GM12878 (cell line): ENCODE data around the gene TACR2. TPM values are rescaled to one million over a fixed set of nuclear protein-coding genes. Genes with fewer than 3 reads are reported as not detected.
A peak's percentile ranks its signal among the peaks of the same experiment; 100 is the strongest.

ENCODE experiments used
- BCL11A ChIP-seq: IDR thresholded peaks from 2 replicates; pipeline ENCODE4 v1.6.1; 2011; ENCODE audit warnings: low read depth, low read length
- CBX3 ChIP-seq: fragments of 200-600 bp; sonication (generic); IDR thresholded peaks from 2 replicates; pipeline ENCODE4 v1.6.1; 2016; ENCODE audit warnings: low read depth, borderline replicate concordance
- CHD2 ChIP-seq: IDR thresholded peaks from 2 replicates; pipeline ENCODE4 v1.6.1; 2011; ENCODE audit warnings: low read depth, low read length, improper control_type of control experiment, borderline replicate concordance
- CREB1 ChIP-seq: IDR thresholded peaks from 2 replicates; pipeline ENCODE4 v1.6.1; 2012; ENCODE audit warnings: low read depth, mild to moderate bottlenecking, inconsistent platforms
- CUX1 ChIP-seq: IDR thresholded peaks from 2 replicates; pipeline ENCODE4 v1.6.1; 2012; ENCODE audit warnings: improper control_type of control experiment, low read depth, low read length; ENCODE audit not compliant: insufficient replicate concordance
- GATAD2B ChIP-seq: fragments of 450-650 bp; conservative IDR thresholded peaks from 2 replicates; pipeline ENCODE4 v1.6.1; 2017; ENCODE audit warnings: low read depth, mild to moderate bottlenecking, moderate library complexity
- TAF1 ChIP-seq: IDR thresholded peaks from 2 replicates; pipeline ENCODE4 v1.6.1; 2011; ENCODE audit warnings: mild to moderate bottlenecking, low read depth, low read length, borderline replicate concordance
- USF2 ChIP-seq: IDR thresholded peaks from 2 replicates; pipeline ENCODE4 v1.6.1; 2011; ENCODE audit warnings: low read depth, low read length, improper control_type of control experiment, borderline replicate concordance
- WRNIP1 ChIP-seq: IDR thresholded peaks from 2 replicates; pipeline ENCODE4 v1.6.1; 2011; ENCODE audit warnings: low read depth, low read length, improper control_type of control experiment, borderline replicate concordance
- polyA plus RNA-seq, 11 experiments: library from polyadenylated mRNA; depleted of rRNA in 4 of 11; unstranded in 6 of 11; stranded (reverse) in 5 of 11; fragments of >200 nt; fragmentation: Nextera tagmentation in 4 of 11; fragmentation: Illumina TruSeq in 1 of 11; extraction: Ambion mirVana in 4 of 11; extraction: Trizol in 1 of 11; gene quantifications; 1 replicate in 1 of 11; 2 replicates in 10 of 11; pipeline versions ENCODE4 v1.2.1 to v1.2.3, GENCODE V29; 2011 to 2016; ENCODE audit warnings: inconsistent platforms in 2 of 11, missing spikeins in 2 of 11, low read depth in 1 of 11
- total RNA-seq, 4 experiments: library from RNA; depleted of rRNA in 3 of 4; stranded (reverse); fragments of >200 nt in 3 of 4; fragmentation: Illumina TruSeq in 1 of 4; extraction: Trizol in 1 of 4; gene quantifications; 2 replicates each; pipeline versions ENCODE4 v1.2.1 to v1.2.3, GENCODE V29; 2013 to 2021
- TF ChIP-seq, protein P1 (sequence below): IDR thresholded peaks from 2 replicates; pipeline ENCODE4 v1.6.1; 2011; ENCODE audit warnings: borderline replicate concordance, low read depth, mild to moderate bottlenecking, moderate library complexity, low read length; ENCODE audit not compliant: insufficient read depth, poor library complexity, severe bottlenecking
- TF ChIP-seq, protein P2 (sequence below): IDR thresholded peaks from 2 replicates; pipeline ENCODE4 v1.6.1; 2011; ENCODE audit warnings: low read depth, mild to moderate bottlenecking, low read length, moderate library complexity, borderline replicate concordance; ENCODE audit errors: extremely low read depth
- TF ChIP-seq, protein P3 (sequence below): fragments of 450-650 bp; IDR thresholded peaks from 2 replicates; pipeline ENCODE4 v1.6.1; 2017; ENCODE audit warnings: mild to moderate bottlenecking, moderate library complexity
- TF ChIP-seq, protein P4 (sequence below): IDR thresholded peaks from 2 replicates; pipeline ENCODE4 v1.6.1; 2012; ENCODE audit warnings: low read length, inconsistent platforms

The TACR2 gene
- total and polyA plus RNA-seq, 10 of the 15 experiments (the other 5 are each of a cell fraction or from before 2014, with no cell fraction given), result 0.11 TPM; not detected in 9

- TF ChIP-seq CBX3 (no peak), TAF1 (no peak), GATAD2B (no peak), WRNIP1 (no peak), CREB1 (0 out of 2 replicates have a peak, but pooled peaks have one; percentile 15), CUX1 (no peak), CHD2 (no peak), BCL11A (peak; percentile 44; the same call in 1 of the 2 replicates), USF2 (no peak; the same call in 1 of the 2 replicates)
- TF ChIP-seq, protein P1, sequence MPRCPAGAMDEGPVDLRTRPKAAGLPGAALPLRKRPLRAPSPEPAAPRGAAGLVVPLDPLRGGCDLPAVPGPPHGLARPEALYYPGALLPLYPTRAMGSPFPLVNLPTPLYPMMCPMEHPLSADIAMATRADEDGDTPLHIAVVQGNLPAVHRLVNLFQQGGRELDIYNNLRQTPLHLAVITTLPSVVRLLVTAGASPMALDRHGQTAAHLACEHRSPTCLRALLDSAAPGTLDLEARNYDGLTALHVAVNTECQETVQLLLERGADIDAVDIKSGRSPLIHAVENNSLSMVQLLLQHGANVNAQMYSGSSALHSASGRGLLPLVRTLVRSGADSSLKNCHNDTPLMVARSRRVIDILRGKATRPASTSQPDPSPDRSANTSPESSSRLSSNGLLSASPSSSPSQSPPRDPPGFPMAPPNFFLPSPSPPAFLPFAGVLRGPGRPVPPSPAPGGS, result no peak
- TF ChIP-seq, protein P2, sequence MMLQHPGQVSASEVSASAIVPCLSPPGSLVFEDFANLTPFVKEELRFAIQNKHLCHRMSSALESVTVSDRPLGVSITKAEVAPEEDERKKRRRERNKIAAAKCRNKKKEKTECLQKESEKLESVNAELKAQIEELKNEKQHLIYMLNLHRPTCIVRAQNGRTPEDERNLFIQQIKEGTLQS, result no peak
- TF ChIP-seq, protein P3, sequence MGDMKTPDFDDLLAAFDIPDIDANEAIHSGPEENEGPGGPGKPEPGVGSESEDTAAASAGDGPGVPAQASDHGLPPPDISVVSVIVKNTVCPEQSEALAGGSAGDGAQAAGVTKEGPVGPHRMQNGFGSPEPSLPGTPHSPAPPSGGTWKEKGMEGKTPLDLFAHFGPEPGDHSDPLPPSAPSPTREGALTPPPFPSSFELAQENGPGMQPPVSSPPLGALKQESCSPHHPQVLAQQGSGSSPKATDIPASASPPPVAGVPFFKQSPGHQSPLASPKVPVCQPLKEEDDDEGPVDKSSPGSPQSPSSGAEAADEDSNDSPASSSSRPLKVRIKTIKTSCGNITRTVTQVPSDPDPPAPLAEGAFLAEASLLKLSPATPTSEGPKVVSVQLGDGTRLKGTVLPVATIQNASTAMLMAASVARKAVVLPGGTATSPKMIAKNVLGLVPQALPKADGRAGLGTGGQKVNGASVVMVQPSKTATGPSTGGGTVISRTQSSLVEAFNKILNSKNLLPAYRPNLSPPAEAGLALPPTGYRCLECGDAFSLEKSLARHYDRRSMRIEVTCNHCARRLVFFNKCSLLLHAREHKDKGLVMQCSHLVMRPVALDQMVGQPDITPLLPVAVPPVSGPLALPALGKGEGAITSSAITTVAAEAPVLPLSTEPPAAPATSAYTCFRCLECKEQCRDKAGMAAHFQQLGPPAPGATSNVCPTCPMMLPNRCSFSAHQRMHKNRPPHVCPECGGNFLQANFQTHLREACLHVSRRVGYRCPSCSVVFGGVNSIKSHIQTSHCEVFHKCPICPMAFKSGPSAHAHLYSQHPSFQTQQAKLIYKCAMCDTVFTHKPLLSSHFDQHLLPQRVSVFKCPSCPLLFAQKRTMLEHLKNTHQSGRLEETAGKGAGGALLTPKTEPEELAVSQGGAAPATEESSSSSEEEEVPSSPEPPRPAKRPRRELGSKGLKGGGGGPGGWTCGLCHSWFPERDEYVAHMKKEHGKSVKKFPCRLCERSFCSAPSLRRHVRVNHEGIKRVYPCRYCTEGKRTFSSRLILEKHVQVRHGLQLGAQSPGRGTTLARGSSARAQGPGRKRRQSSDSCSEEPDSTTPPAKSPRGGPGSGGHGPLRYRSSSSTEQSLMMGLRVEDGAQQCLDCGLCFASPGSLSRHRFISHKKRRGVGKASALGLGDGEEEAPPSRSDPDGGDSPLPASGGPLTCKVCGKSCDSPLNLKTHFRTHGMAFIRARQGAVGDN, result no peak
- TF ChIP-seq, protein P4, sequence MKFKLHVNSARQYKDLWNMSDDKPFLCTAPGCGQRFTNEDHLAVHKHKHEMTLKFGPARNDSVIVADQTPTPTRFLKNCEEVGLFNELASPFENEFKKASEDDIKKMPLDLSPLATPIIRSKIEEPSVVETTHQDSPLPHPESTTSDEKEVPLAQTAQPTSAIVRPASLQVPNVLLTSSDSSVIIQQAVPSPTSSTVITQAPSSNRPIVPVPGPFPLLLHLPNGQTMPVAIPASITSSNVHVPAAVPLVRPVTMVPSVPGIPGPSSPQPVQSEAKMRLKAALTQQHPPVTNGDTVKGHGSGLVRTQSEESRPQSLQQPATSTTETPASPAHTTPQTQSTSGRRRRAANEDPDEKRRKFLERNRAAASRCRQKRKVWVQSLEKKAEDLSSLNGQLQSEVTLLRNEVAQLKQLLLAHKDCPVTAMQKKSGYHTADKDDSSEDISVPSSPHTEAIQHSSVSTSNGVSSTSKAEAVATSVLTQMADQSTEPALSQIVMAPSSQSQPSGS, result no peak
Measured at GRCh38 chr10:69409968-69410367, 6.8 kb downstream of the TACR2 start (continued).
